Keratinocyte (primary cell): ENCODE data around the gene RNF14. TPM values are rescaled to one million over a fixed set of nuclear protein-coding genes. Genes with fewer than 3 reads are reported as not detected.

Source experiments
- DNase-seq: peaks from one replicate; pipeline ENCODE4 v3.0.0-alpha.2; 2011; ENCODE audit warnings: low read depth, missing footprints, low spot score
- FAIRE-seq: peaks from 2 replicates; lab custom pipeline; 2011; peaks lifted over from hg19 to GRCh38; lab: Jason Lieb, UNC
- H2AFZ ChIP-seq: 2 replicates; pipeline ENCODE4 v1.6.0; 2012; ENCODE audit warnings: low read length, control low read depth, inconsistent platforms; ENCODE audit not compliant: control insufficient read depth
- H3K27ac ChIP-seq: 2 replicates; pipeline ENCODE4 v1.5.1; 2011; ENCODE audit warnings: low read length; ENCODE audit not compliant: control insufficient read depth, insufficient read depth
- H3K27me3 ChIP-seq: 3 replicates; pipeline ENCODE4 v1.6.0; 2011; ENCODE audit warnings: low read length; ENCODE audit not compliant: control insufficient read depth, insufficient read depth; ENCODE audit errors: extremely low read depth
- H3K36me3 ChIP-seq, 2 experiments: 2 replicates in 1 of 2; 3 replicates in 1 of 2; pipeline ENCODE4 v1.5.1; 2011; ENCODE audit warnings: low read length in 2 of 2, mild to moderate bottlenecking in 1 of 2; ENCODE audit not compliant: control insufficient read depth in 2 of 2, insufficient read depth in 2 of 2; ENCODE audit errors: extremely low read depth in 1 of 2
- H3K4me1 ChIP-seq: 3 replicates; pipeline ENCODE4 v1.5.1; 2011; ENCODE audit warnings: low read length; ENCODE audit not compliant: control insufficient read depth, insufficient read depth; ENCODE audit errors: extremely low read depth
- H3K4me2 ChIP-seq: 3 replicates; pipeline ENCODE4 v1.6.0; 2011; ENCODE audit warnings: low read depth, low read length; ENCODE audit not compliant: control insufficient read depth, insufficient read depth; ENCODE audit errors: extremely low read depth
- H3K4me3 ChIP-seq, 3 experiments: fragments of 200-600 bp in 1 of 3; sonication (generic) in 1 of 3; 2 replicates in 2 of 3; 3 replicates in 1 of 3; pipeline ENCODE4 v1.5.1; 2011 to 2016; ENCODE audit warnings: low read length in 3 of 3, mild to moderate bottlenecking in 3 of 3, control low read depth in 2 of 3, inconsistent platforms in 1 of 3, low read depth in 1 of 3, mixed read lengths in 1 of 3, mixed run types in 1 of 3, moderate library complexity in 1 of 3; ENCODE audit not compliant: control insufficient read depth in 2 of 3, insufficient read depth in 2 of 3; ENCODE audit errors: extremely low read depth in 1 of 3
- H3K79me2 ChIP-seq: 2 replicates; pipeline ENCODE4 v1.6.0; 2012; ENCODE audit warnings: low read length; ENCODE audit not compliant: control insufficient read depth, insufficient read depth
- H3K9ac ChIP-seq: 3 replicates; pipeline ENCODE4 v1.6.0; 2011; ENCODE audit warnings: low read length; ENCODE audit not compliant: control insufficient read depth, insufficient read depth; ENCODE audit errors: extremely low read depth
- H3K9me1 ChIP-seq: 3 replicates; pipeline ENCODE4 v1.6.0; 2011; ENCODE audit warnings: low read length; ENCODE audit not compliant: control insufficient read depth, insufficient read depth; ENCODE audit errors: extremely low read depth
- H3K9me3 ChIP-seq: 2 replicates; pipeline ENCODE4 v1.5.1; 2012; ENCODE audit warnings: low read depth, low read length; ENCODE audit not compliant: control insufficient read depth
- H4K20me1 ChIP-seq: 3 replicates; pipeline ENCODE4 v1.6.0; 2011; ENCODE audit warnings: low read length; ENCODE audit not compliant: control insufficient read depth, insufficient read depth; ENCODE audit errors: extremely low read depth
- EZH2 ChIP-seq: IDR thresholded peaks from one replicate; pipeline ENCODE4 v1.6.1; 2012; ENCODE audit warnings: inconsistent platforms, mild to moderate bottlenecking, low read length, moderate library complexity
- dilution Hi-C: fragments of 300-500 bp; cut with MboI; formaldehyde crosslinking; loops from one replicate; pipeline ENCODE4 v1.7.0; 2020; ENCODE audit warnings: low sequenced_read_pairs; ENCODE audit not compliant: extremely low pct_ligation_motif_present
- polyA plus RNA-seq, 5 experiments: library from polyadenylated mRNA; depleted of rRNA in 3 of 5; stranded (reverse) in 3 of 5; stranded (forward) in 1 of 5; unstranded in 1 of 5; fragments of >200 nt; gene quantifications; 1 replicate in 1 of 5; 2 replicates in 3 of 5; 3 replicates in 1 of 5; pipeline versions ENCODE4 v1.2.1 to v1.2.3, GENCODE V29; 2011 to 2012; ENCODE audit warnings: missing spikeins in 2 of 5, low read depth in 1 of 5, low replicate concordance in 1 of 5
- TF ChIP-seq, protein P1 (sequence below), 3 experiments: IDR thresholded peaks in 1 of 3; conservative IDR thresholded peaks in 1 of 3; optimal IDR thresholded peaks in 1 of 3; 2 replicates in 2 of 3; 3 replicates in 1 of 3; pipeline versions ENCODE3 to v1.5.1; 2011; ENCODE audit warnings: low read length in 3 of 3, mild to moderate bottlenecking in 3 of 3, moderate library complexity in 2 of 3, control low read depth in 1 of 3, inconsistent platforms in 1 of 3; ENCODE audit not compliant: insufficient read depth in 2 of 3; ENCODE audit errors: extremely low read depth in 1 of 3

The RNF14 gene
- polyA plus RNA-seq, 1 donor (not counting 4 experiments of a cell fraction or from before 2014, with no cell fraction given) = 65.8 TPM

DNA sequence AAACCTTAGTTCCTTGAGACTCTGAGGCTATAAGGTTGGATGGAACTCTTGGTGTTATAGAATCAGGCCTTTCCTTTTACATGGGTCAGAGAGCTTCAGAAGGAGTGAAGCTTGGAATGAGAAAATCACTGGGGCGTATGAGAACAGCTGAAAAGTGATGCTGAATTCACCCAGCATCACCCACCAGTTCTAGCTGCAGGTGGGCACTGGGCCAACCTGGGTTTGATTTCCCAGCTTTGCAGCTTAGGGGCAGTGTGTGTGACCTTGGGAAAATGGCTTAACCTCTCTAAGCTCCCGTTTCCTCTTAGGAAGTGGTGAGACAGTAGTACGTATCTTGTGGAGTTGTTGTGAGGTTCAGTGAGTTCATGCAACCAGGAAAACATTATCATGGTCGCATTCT lies 21.6 kb upstream of the RNF14 start:
- Histone ChIP-seq H3K79me2 (no peaks in the 10 kb centered on the region), H3K36me3 (no peaks in the 10 kb centered on the region), H3K27ac (no peak overlapping the region), H2AFZ (no peak overlapping the region), H3K27me3 (no peaks in the 10 kb centered on the region), H3K9me3 (no peaks in the 10 kb centered on the region), H4K20me1 (no peaks in the 10 kb centered on the region), H3K4me1 (peaks cover 15% of the 10 kb centered on the region), H3K9me1 (no peaks in the 10 kb centered on the region), H3K4me3 (no peak overlapping the region), H3K9ac (no peak overlapping the region), H3K4me2 (no peak overlapping the region)
- no peak for DNase-seq
- FAIRE-seq = no peak
- TF ChIP-seq, protein P1, sequence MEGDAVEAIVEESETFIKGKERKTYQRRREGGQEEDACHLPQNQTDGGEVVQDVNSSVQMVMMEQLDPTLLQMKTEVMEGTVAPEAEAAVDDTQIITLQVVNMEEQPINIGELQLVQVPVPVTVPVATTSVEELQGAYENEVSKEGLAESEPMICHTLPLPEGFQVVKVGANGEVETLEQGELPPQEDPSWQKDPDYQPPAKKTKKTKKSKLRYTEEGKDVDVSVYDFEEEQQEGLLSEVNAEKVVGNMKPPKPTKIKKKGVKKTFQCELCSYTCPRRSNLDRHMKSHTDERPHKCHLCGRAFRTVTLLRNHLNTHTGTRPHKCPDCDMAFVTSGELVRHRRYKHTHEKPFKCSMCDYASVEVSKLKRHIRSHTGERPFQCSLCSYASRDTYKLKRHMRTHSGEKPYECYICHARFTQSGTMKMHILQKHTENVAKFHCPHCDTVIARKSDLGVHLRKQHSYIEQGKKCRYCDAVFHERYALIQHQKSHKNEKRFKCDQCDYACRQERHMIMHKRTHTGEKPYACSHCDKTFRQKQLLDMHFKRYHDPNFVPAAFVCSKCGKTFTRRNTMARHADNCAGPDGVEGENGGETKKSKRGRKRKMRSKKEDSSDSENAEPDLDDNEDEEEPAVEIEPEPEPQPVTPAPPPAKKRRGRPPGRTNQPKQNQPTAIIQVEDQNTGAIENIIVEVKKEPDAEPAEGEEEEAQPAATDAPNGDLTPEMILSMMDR (optimal IDR thresholded peaks at IDR 0.05 in 1 of 3, IDR thresholded peaks at IDR 0.05 in 1 of 3, conservative IDR thresholded peaks at IDR 0.05 in 1 of 3; ENCODE audit: extremely low read depth in 1 of 3, insufficient read depth in 2 of 3, low read length in 3 of 3) = no peak
- no peak for TF ChIP-seq EZH2
- dilution Hi-C loops = no loop called here

DNA sequence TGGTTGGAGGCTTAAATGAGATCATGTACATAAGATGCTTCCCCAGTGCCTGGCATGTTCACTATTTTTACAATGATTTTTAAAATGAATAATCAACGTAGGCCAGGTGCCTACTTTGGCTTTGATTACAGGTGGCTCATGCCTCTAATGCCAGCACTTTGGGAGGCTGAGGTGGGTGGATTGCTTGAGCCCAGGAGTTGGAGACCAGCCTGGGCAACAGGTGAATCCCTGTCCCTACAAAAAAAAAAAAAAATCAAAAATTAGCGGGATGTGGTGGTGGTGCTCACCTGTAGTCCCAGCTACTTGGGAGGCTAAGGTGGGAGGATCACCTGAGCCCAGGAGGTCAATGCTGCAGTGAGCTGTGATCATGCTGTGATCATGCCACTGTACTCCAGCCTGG lies 20.1 kb upstream of the RNF14 start:
- no peaks in the 10 kb centered on the region for H3K9me1 ChIP-seq
- no peaks in the 10 kb centered on the region for H4K20me1 ChIP-seq
- no peaks in the 10 kb centered on the region for H3K79me2 ChIP-seq
- H2AFZ ChIP-seq = no peak overlapping the region
- peaks cover 9% of the 10 kb centered on the region for H3K4me1 ChIP-seq
- H3K4me3 ChIP-seq = no peak overlapping the region
- TF ChIP-seq EZH2 = no peak
- TF ChIP-seq, protein P1 (optimal IDR thresholded peaks at IDR 0.05 in 1 of 3, IDR thresholded peaks at IDR 0.05 in 1 of 3, conservative IDR thresholded peaks at IDR 0.05 in 1 of 3; ENCODE audit: extremely low read depth in 1 of 3, insufficient read depth in 2 of 3, low read length in 3 of 3) = no peak
- H3K4me2 ChIP-seq = no peak overlapping the region
- no peaks in the 10 kb centered on the region for H3K27me3 ChIP-seq
- no peak overlapping the region for H3K9ac ChIP-seq
- FAIRE-seq (no peak), DNase-seq (no peak)
- no peak overlapping the region for H3K27ac ChIP-seq
- H3K9me3 ChIP-seq = no peaks in the 10 kb centered on the region
- dilution Hi-C loops = no loop called here
- no peaks in the 10 kb centered on the region for H3K36me3 ChIP-seq
